Endometrial microvascular endothelial cells (primary cell): Measurements from ENCODE around the gene ITPKB. TPM values are rescaled to one million over a fixed set of nuclear protein-coding genes. Genes with fewer than 3 reads are reported as not detected.

Experiments used
- in situ Hi-C: cut with HindIII; loops from 2 replicates; pipeline ENCODE4 v1.10.0; 2017; ENCODE audit warnings: low sequenced_read_pairs, low pct_unique_long_range_greater_than_20kb; ENCODE audit errors: inconsistent ontology term
- total RNA-seq: library from RNA; depleted of rRNA; stranded (reverse); fragments of >200 nt; gene quantifications from one replicate; pipeline ENCODE4 v1.2.3, GENCODE V29; 2015; ENCODE audit errors: inconsistent ontology term

ITPKB gene
- total RNA-seq, 1 donor from 2014 or later = 16.2 TPM

GRCh38 chr1:226634611-226635246 lies 104.4 kb downstream of the ITPKB start:
- in situ Hi-C loops = no loop called here

GRCh38 chr1:226634166-226634588 lies 104.9 kb downstream of the ITPKB start:
- in situ Hi-C loops = no loop called here

GRCh38 chr1:226633541-226634165 lies 105.4 kb downstream of the ITPKB start:
- in situ Hi-C loops = no loop called here

- in situ Hi-C loops = no loop called here
Observed at GRCh38 chr1:226632922-226633351, 106.1 kb downstream of the ITPKB start.

GRCh38 chr1:226632169-226632879 lies 106.8 kb downstream of the ITPKB start:
- in situ Hi-C loops = no loop called here

- in situ Hi-C loops = no loop called here
Observed at GRCh38 chr1:226631229-226632000, 107.7 kb downstream of the ITPKB start.

GRCh38 chr1:226630592-226630991 lies 108.5 kb downstream of the ITPKB start:
- in situ Hi-C loops = no loop called here

- in situ Hi-C loops = no loop called here
Observed at GRCh38 chr1:226629896-226630550, 109.1 kb downstream of the ITPKB start.

- in situ Hi-C loops = no loop called here
Observed at GRCh38 chr1:226629210-226629895, 109.7 kb downstream of the ITPKB start.

- in situ Hi-C loops = no loop called here
Observed at GRCh38 chr1:226628612-226629155, 110.4 kb downstream of the ITPKB start.

GRCh38 chr1:226627924-226628611 lies 111.0 kb downstream of the ITPKB start:
- in situ Hi-C loops = no loop called here

- in situ Hi-C loops = no loop called here
Observed at GRCh38 chr1:226627050-226627755, 111.9 kb downstream of the ITPKB start.

GRCh38 chr1:226626577-226626956 lies 112.5 kb downstream of the ITPKB start:
- in situ Hi-C loops = no loop called here

- in situ Hi-C loops = no loop called here
Observed at GRCh38 chr1:226625832-226626576, 113.1 kb downstream of the ITPKB start.

- in situ Hi-C loops = no loop called here
Observed at GRCh38 chr1:226625326-226625725, 113.8 kb downstream of the ITPKB start.

- in situ Hi-C loops = no loop called here
Observed at GRCh38 chr1:226624526-226624925, 114.6 kb downstream of the ITPKB start.
